Endodermal cell (in vitro differentiated cells): ENCODE results near the gene FAM221B. TPM values are rescaled to one million over a fixed set of nuclear protein-coding genes. Genes with fewer than 3 reads are reported as not detected.

Experiments used
- DNase-seq: peaks from one replicate; pipeline ENCODE4 v3.0.0-alpha.2; 2017
- H3K27ac ChIP-seq: 2 replicates; pipeline ENCODE4 v1.5.1; 2013; ENCODE audit warnings: mild to moderate bottlenecking, low read depth, low read length, moderate library complexity
- H3K27me3 ChIP-seq: 2 replicates; pipeline ENCODE4 v1.6.1; 2013; ENCODE audit warnings: mild to moderate bottlenecking, low read length, moderate library complexity; ENCODE audit not compliant: insufficient read depth, control insufficient read depth, poor library complexity, severe bottlenecking
- H3K36me3 ChIP-seq: 2 replicates; pipeline ENCODE4 v1.7.0; 2013; ENCODE audit warnings: mild to moderate bottlenecking, low read length, moderate library complexity; ENCODE audit not compliant: control insufficient read depth, insufficient read depth
- H3K4me1 ChIP-seq: one replicate; pipeline ENCODE4 v1.7.0; 2013; ENCODE audit warnings: low read length; ENCODE audit not compliant: control insufficient read depth, insufficient read depth
- H3K4me3 ChIP-seq: 2 replicates; pipeline ENCODE4 v1.5.1; 2013; ENCODE audit warnings: mild to moderate bottlenecking, low read length, moderate library complexity
- H3K9ac ChIP-seq: 2 replicates; pipeline ENCODE4 v1.6.1; 2013; ENCODE audit warnings: mild to moderate bottlenecking, low read length, moderate library complexity; ENCODE audit not compliant: poor library complexity, severe bottlenecking; ENCODE audit errors: extremely low read depth
- H3K9me3 ChIP-seq: 2 replicates; pipeline ENCODE4 v1.6.1; 2013; ENCODE audit warnings: mild to moderate bottlenecking, low read length, moderate library complexity; ENCODE audit not compliant: control insufficient read depth
- H3K27ac Mint-ChIP-seq: 2 replicates; pipeline ENCODE4 v1.8.0; 2020; ENCODE audit warnings: mixed read lengths
- H3K27me3 Mint-ChIP-seq: 2 replicates; pipeline ENCODE4 v1.8.0; 2021; ENCODE audit warnings: mild to moderate bottlenecking, mixed read lengths; ENCODE audit not compliant: insufficient read depth
- H3K36me3 Mint-ChIP-seq: 2 replicates; pipeline ENCODE4 v1.8.0; 2020; ENCODE audit warnings: low read depth, mixed read lengths
- H3K4me1 Mint-ChIP-seq: 2 replicates; pipeline ENCODE4 v1.8.0; 2020; ENCODE audit warnings: mixed read lengths
- H3K4me3 Mint-ChIP-seq: 2 replicates; pipeline ENCODE4 v1.8.0; 2020; ENCODE audit warnings: mild to moderate bottlenecking, moderate library complexity, mixed read lengths
- H3K9me3 Mint-ChIP-seq: 2 replicates; pipeline ENCODE4 v1.8.0; 2020; ENCODE audit warnings: mild to moderate bottlenecking, mixed read lengths
- WGBS, 2 experiments: methylation state at CpG; one replicate each; pipeline versions ENCODE4 v1.1.5 to v1.1.7; 2013; ENCODE audit warnings: missing lambda C conversion rate in 2 of 2, mixed read lengths in 1 of 2; ENCODE audit not compliant: insufficient coverage in 1 of 2, insufficient read length in 1 of 2; 5-methylcytosine and 5-hydroxymethylcytosine counted together
- total RNA-seq, 2 donors: library from RNA; stranded (reverse); fragmentation: NEBNext Ultra II Directional in 1 of 2; extraction: Animal tissue kit (Norgen Biotek cat#: 25700) in 1 of 2; gene quantifications; 2 replicates in 1 of 2; 3 replicates in 1 of 2; pipeline ENCODE4 v1.2.1, GENCODE V29; 2021
- TF ChIP-seq, protein P1 (sequence below): fragments of 200-600 bp; sonication (generic); conservative IDR thresholded peaks from 2 replicates; pipeline ENCODE4 v1.5.0; 2021; ENCODE audit warnings: antibody characterized with exemption, mild to moderate bottlenecking

FAM221B gene
- total RNA-seq, 2 donors from 2014 or later = 0.22 TPM; not detected in 1

DNA sequence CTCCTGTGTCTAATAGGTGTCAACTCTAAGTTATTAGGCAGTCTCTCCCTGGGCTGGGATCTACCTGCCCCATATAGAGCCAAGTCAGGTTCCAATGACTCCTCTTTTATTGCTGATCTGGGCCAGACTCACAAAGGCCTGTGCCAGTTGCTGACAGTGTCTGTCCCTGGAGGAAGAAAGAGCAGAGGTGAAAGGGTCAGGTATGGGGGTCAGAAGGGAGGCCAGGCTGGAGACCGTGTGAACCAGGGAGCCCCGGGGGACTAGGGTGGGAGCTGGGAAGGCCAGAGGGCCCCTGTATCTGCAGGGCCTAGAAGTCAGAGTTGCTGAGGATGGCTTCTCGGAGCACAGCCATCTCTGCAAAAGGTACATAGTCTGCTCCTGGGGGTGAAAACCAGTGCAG lies 10.2 kb downstream of the FAM221B start:
- peaks cover 11% of the 10 kb centered on the region for H3K27me3 ChIP-seq
- no peak overlapping the region for H3K9ac ChIP-seq
- H3K4me1 Mint-ChIP-seq = peaks cover 11% of the 10 kb centered on the region
- no peaks in the 10 kb centered on the region for H3K9me3 ChIP-seq
- TF ChIP-seq, protein P1, sequence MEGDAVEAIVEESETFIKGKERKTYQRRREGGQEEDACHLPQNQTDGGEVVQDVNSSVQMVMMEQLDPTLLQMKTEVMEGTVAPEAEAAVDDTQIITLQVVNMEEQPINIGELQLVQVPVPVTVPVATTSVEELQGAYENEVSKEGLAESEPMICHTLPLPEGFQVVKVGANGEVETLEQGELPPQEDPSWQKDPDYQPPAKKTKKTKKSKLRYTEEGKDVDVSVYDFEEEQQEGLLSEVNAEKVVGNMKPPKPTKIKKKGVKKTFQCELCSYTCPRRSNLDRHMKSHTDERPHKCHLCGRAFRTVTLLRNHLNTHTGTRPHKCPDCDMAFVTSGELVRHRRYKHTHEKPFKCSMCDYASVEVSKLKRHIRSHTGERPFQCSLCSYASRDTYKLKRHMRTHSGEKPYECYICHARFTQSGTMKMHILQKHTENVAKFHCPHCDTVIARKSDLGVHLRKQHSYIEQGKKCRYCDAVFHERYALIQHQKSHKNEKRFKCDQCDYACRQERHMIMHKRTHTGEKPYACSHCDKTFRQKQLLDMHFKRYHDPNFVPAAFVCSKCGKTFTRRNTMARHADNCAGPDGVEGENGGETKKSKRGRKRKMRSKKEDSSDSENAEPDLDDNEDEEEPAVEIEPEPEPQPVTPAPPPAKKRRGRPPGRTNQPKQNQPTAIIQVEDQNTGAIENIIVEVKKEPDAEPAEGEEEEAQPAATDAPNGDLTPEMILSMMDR = no peak
- H3K4me3 Mint-ChIP-seq = no peak overlapping the region
- peaks cover 5% of the 10 kb centered on the region for H3K27me3 Mint-ChIP-seq
- H3K27ac ChIP-seq = no peak overlapping the region
- H3K4me1 ChIP-seq = no peaks in the 10 kb centered on the region
- no peak for DNase-seq
- no peaks in the 10 kb centered on the region for H3K36me3 Mint-ChIP-seq
- WGBS, 2 experiments = 87 to 92% methylated on average over 2 to 3 of the region's 3 CpGs
- H3K4me3 ChIP-seq = no peak overlapping the region
- no peaks in the 10 kb centered on the region for H3K9me3 Mint-ChIP-seq
- no peak overlapping the region for H3K27ac Mint-ChIP-seq
- no peaks in the 10 kb centered on the region for H3K36me3 ChIP-seq

DNA sequence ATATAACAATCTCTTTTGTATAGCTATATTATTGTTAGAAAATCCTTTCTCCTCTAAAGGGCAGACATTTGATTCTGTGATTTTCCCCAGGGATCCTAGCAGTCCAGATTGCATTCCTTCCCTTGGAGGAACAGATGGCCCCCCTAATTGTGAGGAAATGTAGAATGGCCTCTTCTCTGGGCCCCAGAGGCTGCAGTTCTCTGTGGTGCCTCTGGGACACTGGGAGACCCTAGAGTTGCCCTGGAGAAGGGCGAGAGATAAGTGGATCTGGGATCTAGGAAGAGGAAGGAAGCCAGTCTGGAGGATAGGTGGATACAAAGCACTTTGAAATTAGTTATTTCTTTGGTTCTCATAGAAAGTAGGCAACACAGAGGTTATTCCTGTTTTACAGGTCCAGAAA lies 11.8 kb downstream of the FAM221B start:
- no peaks in the 10 kb centered on the region for H3K9me3 Mint-ChIP-seq
- Histone ChIP-seq H3K9me3 (no peaks in the 10 kb centered on the region), H3K4me3 (no peak overlapping the region), H3K9ac (no peak overlapping the region), H3K27ac (no peak overlapping the region), H3K27me3 (peaks cover 11% of the 10 kb centered on the region), H3K36me3 (no peaks in the 10 kb centered on the region), H3K4me1 (no peaks in the 10 kb centered on the region)
- no peak overlapping the region for H3K27ac Mint-ChIP-seq
- H3K4me3 Mint-ChIP-seq = no peak overlapping the region
- peak; percentile 75 for DNase-seq
- TF ChIP-seq, protein P1 = peak; percentile 68
- H3K27me3 Mint-ChIP-seq = peaks cover 7% of the 10 kb centered on the region
- no peaks in the 10 kb centered on the region for H3K36me3 Mint-ChIP-seq
- 70 to 78% methylated on average over 1 of the region's 1 CpG for WGBS, 2 experiments
- H3K4me1 Mint-ChIP-seq = peaks cover 19% of the 10 kb centered on the region

DNA sequence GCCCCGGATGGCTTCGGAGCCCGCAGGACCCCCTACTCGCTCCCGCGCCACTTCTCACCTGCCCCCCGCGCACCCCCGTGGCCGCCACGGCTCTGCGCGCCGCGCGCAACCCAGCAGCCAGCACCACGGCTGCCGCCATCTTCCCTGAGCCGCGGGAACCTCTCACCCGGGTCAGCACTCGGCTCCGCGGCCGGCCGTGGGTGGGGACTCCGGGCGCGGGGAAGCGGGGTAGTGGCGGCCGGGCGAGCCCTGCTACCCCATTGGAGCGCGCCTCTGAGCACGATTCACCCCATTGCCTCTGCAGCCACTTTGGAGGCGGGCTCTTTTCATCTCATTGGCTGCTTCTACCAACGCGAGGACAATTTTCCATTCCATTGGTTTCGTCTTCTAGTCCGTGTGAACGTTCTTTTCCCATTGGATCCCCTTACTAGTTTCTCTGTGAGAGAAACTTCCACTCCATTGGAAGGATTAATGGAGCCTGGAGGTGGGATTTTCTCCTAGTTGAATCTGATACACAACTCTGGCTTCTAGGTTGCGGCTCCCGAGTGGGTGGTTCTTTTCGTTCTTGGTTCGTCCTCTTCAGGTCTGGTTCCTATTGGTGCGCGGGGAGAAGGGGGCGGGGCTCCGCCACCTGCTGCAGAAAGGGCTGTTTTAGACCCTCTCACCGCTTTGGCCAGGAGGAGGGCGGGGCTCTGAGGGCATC lies 13.5 kb downstream of the FAM221B start, which contains the start of gene HINT2:
HINT2 (minus strand) TSS at position 202 of the 703 bp plus-strand sequence; CDS start at position 139, 63 bp downstream.
- Histone ChIP-seq H3K27ac (peak within 1 kb of the TSS; percentile 92), H3K36me3 (no peaks in the 10 kb centered on the region), H3K4me3 (peak within 1 kb of the TSS; percentile 84), H3K4me1 (no peaks in the 10 kb centered on the region), H3K9ac (peak within 1 kb of the TSS; percentile 74), H3K27me3 (peaks cover 11% of the 10 kb centered on the region), H3K9me3 (no peaks in the 10 kb centered on the region)
- Mint-ChIP-seq H3K27me3 (peaks cover 10% of the 10 kb centered on the region), H3K9me3 (no peaks in the 10 kb centered on the region), H3K4me1 (peaks cover 19% of the 10 kb centered on the region), H3K36me3 (no peaks in the 10 kb centered on the region), H3K4me3 (peak within 1 kb of the TSS; percentile 81), H3K27ac (peak within 1 kb of the TSS; percentile 97)
- TF ChIP-seq, protein P1 = peak; percentile 6
- WGBS, 2 experiments = 0% methylated on average over 32 to 52 of the region's 52 CpGs
- peak; percentile 99 for DNase-seq
